GM23338 (cell line): ENCODE data around the gene LYRM2. TPM values are rescaled to one million over a fixed set of nuclear protein-coding genes. Genes with fewer than 3 reads are reported as not detected.

Experiments
- ATAC-seq: fragments of 200-7000 bp; cut with Tn5 transposase; 3 replicates; pipeline ENCODE4 v1.9.1; 2020
- DNase-seq: peaks from one replicate; pipeline ENCODE4 v3.0.0-alpha.2; 2015; ENCODE audit warnings: low spot score
- H2AFZ ChIP-seq: fragments of 200-600 bp; sonication (generic); 2 replicates; pipeline ENCODE4 v1.8.0; 2016; ENCODE audit warnings: antibody characterized with exemption, mild to moderate bottlenecking, moderate library complexity
- H3F3A ChIP-seq: fragments of 200-600 bp; sonication (generic); replicated peaks from 2 replicates; pipeline ENCODE4 v1.8.0; 2017; ENCODE audit warnings: antibody characterized with exemption, mixed run types, low read depth
- H3K27ac ChIP-seq: fragments of 200-600 bp; sonication (generic); 2 replicates; pipeline ENCODE4 v1.6.1; 2016; ENCODE audit warnings: low read depth
- H3K27me3 ChIP-seq: fragments of 200-600 bp; sonication (generic); 2 replicates; pipeline ENCODE4 v1.8.0; 2016; ENCODE audit warnings: mild to moderate bottlenecking, mixed run types, moderate library complexity; ENCODE audit not compliant: insufficient read depth
- H3K36me3 ChIP-seq: fragments of 200-600 bp; sonication (generic); 2 replicates; pipeline ENCODE4 v1.8.0; 2016; ENCODE audit warnings: mild to moderate bottlenecking; ENCODE audit not compliant: insufficient read depth
- H3K4me1 ChIP-seq: fragments of 200-600 bp; sonication (generic); 2 replicates; pipeline ENCODE4 v1.8.0; 2016; ENCODE audit warnings: mild to moderate bottlenecking, moderate library complexity; ENCODE audit not compliant: insufficient read depth
- H3K4me2 ChIP-seq: fragments of 200-600 bp; sonication (generic); 2 replicates; pipeline ENCODE4 v1.7.1; 2017; ENCODE audit warnings: mixed run types
- H3K4me3 ChIP-seq: fragments of 200-600 bp; sonication (generic); 2 replicates; pipeline ENCODE4 v1.6.1; 2016; ENCODE audit warnings: mixed run types
- H3K79me2 ChIP-seq: fragments of 200-600 bp; sonication (generic); replicated peaks from 2 replicates; pipeline ENCODE4 v1.8.0; 2017; ENCODE audit warnings: mild to moderate bottlenecking; ENCODE audit not compliant: insufficient read depth
- H3K9me2 ChIP-seq: fragments of 200-600 bp; sonication (generic); 2 replicates; pipeline ENCODE4 v1.8.0; 2017; ENCODE audit not compliant: insufficient read depth
- H4K20me1 ChIP-seq: fragments of 200-600 bp; sonication (generic); replicated peaks from 2 replicates; pipeline ENCODE4 v1.8.0; 2017; ENCODE audit warnings: mild to moderate bottlenecking; ENCODE audit not compliant: insufficient read depth
- H3K27ac Mint-ChIP-seq: 2 replicates; pipeline ENCODE4 v1.8.0; 2020; ENCODE audit warnings: inconsistent platforms, mild to moderate bottlenecking, moderate library complexity, mixed read lengths
- H3K27me3 Mint-ChIP-seq: 3 replicates; pipeline ENCODE4 v1.8.0; 2022; ENCODE audit warnings: low read depth, mild to moderate bottlenecking, moderate library complexity, mixed read lengths, inconsistent platforms; ENCODE audit not compliant: insufficient read depth, poor library complexity
- H3K36me3 Mint-ChIP-seq: 3 replicates; pipeline ENCODE4 v1.8.0; 2021; ENCODE audit warnings: low read depth, mild to moderate bottlenecking, inconsistent platforms, moderate library complexity, mixed read lengths
- H3K4me1 Mint-ChIP-seq: 3 replicates; pipeline ENCODE4 v1.8.0; 2020; ENCODE audit warnings: mild to moderate bottlenecking, inconsistent platforms, mixed read lengths
- H3K4me3 Mint-ChIP-seq: 3 replicates; pipeline ENCODE4 v1.8.0; 2021; ENCODE audit warnings: moderate library complexity, mild to moderate bottlenecking, inconsistent platforms, mixed read lengths
- H3K9me3 Mint-ChIP-seq: 3 replicates; pipeline ENCODE4 v1.8.0; 2020; ENCODE audit warnings: moderate library complexity, mild to moderate bottlenecking, inconsistent platforms, mixed read lengths
- CREB1 ChIP-seq: fragments of 250-450 bp; sonication (Bioruptor Pico); IDR thresholded peaks from 2 replicates; pipeline ENCODE4 v1.5.0; 2020; ENCODE audit warnings: low read depth, mild to moderate bottlenecking, moderate library complexity
- CTCF ChIP-seq, 2 experiments: fragments of 200-600 bp in 1 of 2; sonication (generic) in 1 of 2; conservative IDR thresholded peaks; 2 replicates each; pipeline versions ENCODE4 v1.5.1 to v1.6.1; 2016 to 2017; ENCODE audit warnings: antibody characterized with exemption in 2 of 2, low read depth in 2 of 2, mild to moderate bottlenecking in 2 of 2, moderate library complexity in 1 of 2
- ETS1 ChIP-seq: IDR thresholded peaks from 2 replicates; pipeline ENCODE4 v1.6.1; 2016; ENCODE audit warnings: antibody characterized with exemption
- EZH2 ChIP-seq: fragments of 200-600 bp; sonication (generic); IDR thresholded peaks from one replicate; pipeline ENCODE4 v1.8.0; 2017; ENCODE audit warnings: antibody characterized with exemption, mild to moderate bottlenecking, low read depth; ENCODE audit not compliant: unreplicated experiment
- EZH2phosphoT487 ChIP-seq: fragments of 200-600 bp; sonication (generic); IDR thresholded peaks from one replicate; pipeline ENCODE4 v1.8.1; 2018; ENCODE audit warnings: antibody characterized with exemption; ENCODE audit not compliant: unreplicated experiment
- NANOG ChIP-seq: IDR thresholded peaks from 2 replicates; pipeline ENCODE4 v1.6.1; 2016; ENCODE audit warnings: antibody characterized with exemption, borderline replicate concordance
- POLR2AphosphoS5 ChIP-seq: IDR thresholded peaks from 2 replicates; pipeline ENCODE4 v1.6.1; 2016; ENCODE audit warnings: antibody characterized with exemption, low read depth
- STAT1 ChIP-seq: IDR thresholded peaks from one replicate; pipeline ENCODE4 v1.6.1; 2016; ENCODE audit warnings: antibody characterized with exemption; ENCODE audit not compliant: unreplicated experiment
- ZNF114 ChIP-seq: fragments of 250-450 bp; sonication (Bioruptor Pico); IDR thresholded peaks from 2 replicates; pipeline ENCODE4 v1.5.0; 2020; ENCODE audit warnings: mild to moderate bottlenecking, moderate library complexity
- ZNF331 ChIP-seq: fragments of 250-450 bp; sonication (Bioruptor Pico); IDR thresholded peaks from 2 replicates; pipeline ENCODE4 v1.5.0; 2020; ENCODE audit warnings: low read depth, mild to moderate bottlenecking, moderate library complexity
- polyA plus RNA-seq: library from polyadenylated mRNA; unstranded; fragments of >200 nt; fragmentation: Nextera tagmentation; extraction: Ambion mirVana; gene quantifications from 2 replicates; pipeline ENCODE4 v1.2.1, GENCODE V29; 2016
- total RNA-seq: library from RNA; depleted of rRNA; stranded (reverse); fragments of >200 nt; shearing (Covaris generic); gene quantifications from 2 replicates; pipeline ENCODE4 v1.2.3, GENCODE V29; 2014
- TF ChIP-seq, protein P1 (sequence below): IDR thresholded peaks from one replicate; pipeline ENCODE4 v1.6.1; 2018; ENCODE audit warnings: antibody characterized with exemption; ENCODE audit not compliant: unreplicated experiment

Gene LYRM2
- total and polyA plus RNA-seq, 2 experiments from 2014 or later: 20.3 to 67.3 TPM

- H3K4me1 Mint-ChIP-seq: peaks cover 21% of the 10 kb centered on the region
- H3F3A ChIP-seq: no peaks in the 10 kb centered on the region
- no peaks in the 10 kb centered on the region for H3K9me2 ChIP-seq
- no peaks in the 10 kb centered on the region for H3K27me3 ChIP-seq
- peaks cover 3% of the 10 kb centered on the region; the same call in 1 of the 2 replicates for H4K20me1 ChIP-seq
- H3K27me3 Mint-ChIP-seq: no peaks in the 10 kb centered on the region
- H3K4me2 ChIP-seq: no peak overlapping the region
- TF ChIP-seq NANOG (no peak), POLR2AphosphoS5 (no peak), EZH2phosphoT487 (no peak), STAT1 (no peak), EZH2 (no peak), ZNF114 (CRISPR knock-in tag) (no peak), CTCF (conservative IDR thresholded peaks at IDR 0.05; ENCODE audit: low read depth in 2 of 2) (no peak), ETS1 (no peak), CREB1 (CRISPR knock-in tag) (no peak), ZNF331 (CRISPR knock-in tag) (no peak)
- TF ChIP-seq, protein P1, sequence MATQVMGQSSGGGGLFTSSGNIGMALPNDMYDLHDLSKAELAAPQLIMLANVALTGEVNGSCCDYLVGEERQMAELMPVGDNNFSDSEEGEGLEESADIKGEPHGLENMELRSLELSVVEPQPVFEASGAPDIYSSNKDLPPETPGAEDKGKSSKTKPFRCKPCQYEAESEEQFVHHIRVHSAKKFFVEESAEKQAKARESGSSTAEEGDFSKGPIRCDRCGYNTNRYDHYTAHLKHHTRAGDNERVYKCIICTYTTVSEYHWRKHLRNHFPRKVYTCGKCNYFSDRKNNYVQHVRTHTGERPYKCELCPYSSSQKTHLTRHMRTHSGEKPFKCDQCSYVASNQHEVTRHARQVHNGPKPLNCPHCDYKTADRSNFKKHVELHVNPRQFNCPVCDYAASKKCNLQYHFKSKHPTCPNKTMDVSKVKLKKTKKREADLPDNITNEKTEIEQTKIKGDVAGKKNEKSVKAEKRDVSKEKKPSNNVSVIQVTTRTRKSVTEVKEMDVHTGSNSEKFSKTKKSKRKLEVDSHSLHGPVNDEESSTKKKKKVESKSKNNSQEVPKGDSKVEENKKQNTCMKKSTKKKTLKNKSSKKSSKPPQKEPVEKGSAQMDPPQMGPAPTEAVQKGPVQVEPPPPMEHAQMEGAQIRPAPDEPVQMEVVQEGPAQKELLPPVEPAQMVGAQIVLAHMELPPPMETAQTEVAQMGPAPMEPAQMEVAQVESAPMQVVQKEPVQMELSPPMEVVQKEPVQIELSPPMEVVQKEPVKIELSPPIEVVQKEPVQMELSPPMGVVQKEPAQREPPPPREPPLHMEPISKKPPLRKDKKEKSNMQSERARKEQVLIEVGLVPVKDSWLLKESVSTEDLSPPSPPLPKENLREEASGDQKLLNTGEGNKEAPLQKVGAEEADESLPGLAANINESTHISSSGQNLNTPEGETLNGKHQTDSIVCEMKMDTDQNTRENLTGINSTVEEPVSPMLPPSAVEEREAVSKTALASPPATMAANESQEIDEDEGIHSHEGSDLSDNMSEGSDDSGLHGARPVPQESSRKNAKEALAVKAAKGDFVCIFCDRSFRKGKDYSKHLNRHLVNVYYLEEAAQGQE: no peak
- DNase-seq (no peak), ATAC-seq (no peak)
- no peak overlapping the region for H2AFZ ChIP-seq
- no peak overlapping the region for H3K4me3 Mint-ChIP-seq
- no peak overlapping the region for H3K4me3 ChIP-seq
- no peak overlapping the region for H3K27ac ChIP-seq
- no peak overlapping the region for H3K27ac Mint-ChIP-seq
- no peaks in the 10 kb centered on the region for H3K9me3 Mint-ChIP-seq
- H3K36me3 Mint-ChIP-seq: no peaks in the 10 kb centered on the region
- no peaks in the 10 kb centered on the region for H3K36me3 ChIP-seq
- no peaks in the 10 kb centered on the region; the same call in none of the 2 replicates for H3K4me1 ChIP-seq
- no peaks in the 10 kb centered on the region for H3K79me2 ChIP-seq
Observed at GRCh38 chr6:89566008-89566800, 72.3 kb downstream of the LYRM2 start.
